NCI-H748 (cell line): ENCODE results near the gene ADAM11.
"Not testable (repeated sequence)": the region's sequence is repeated elsewhere in the genome, so short reads cannot be mapped to it uniquely, and the experiment has no call there.

Source experiments
- DNase-seq: peaks from one replicate; lab custom pipeline; 2025; ENCODE audit not compliant: unreplicated experiment; lab: John Stamatoyannopoulos, UW

Gene ADAM11

GRCh38 chr17:44794851-44795413, 36.1 kb downstream of the ADAM11 start:
- no peak for DNase-seq

GRCh38 chr17:44795421-44795820, 36.6 kb downstream of the ADAM11 start:
- no peak for DNase-seq

GRCh38 chr17:44795928-44796327, 37.1 kb downstream of the ADAM11 start:
- DNase-seq = no peak

- no peak for DNase-seq
These were observed 37.9 kb downstream of the ADAM11 start for GRCh38 chr17:44796731-44797130.

- DNase-seq = no peak
These were observed 39.0 kb downstream of the ADAM11 start for GRCh38 chr17:44797802-44798201.

- DNase-seq = no peak
These were observed 39.6 kb downstream of the ADAM11 start for GRCh38 chr17:44798356-44798755.

GRCh38 chr17:44801880-44802279, 43.1 kb downstream of the ADAM11 start:
- DNase-seq = no peak

- no peak for DNase-seq
These were observed 45.7 kb downstream of the ADAM11 start for GRCh38 chr17:44804302-44805089.

GRCh38 chr17:44807093-44807816, 48.5 kb downstream of the ADAM11 start:
- no peak for DNase-seq

GRCh38 chr17:44807817-44808155, 49.0 kb downstream of the ADAM11 start:
- no peak for DNase-seq

- no peak for DNase-seq
These were observed 49.4 kb downstream of the ADAM11 start for GRCh38 chr17:44808156-44808555.

- DNase-seq = not testable (repeated sequence)
These were observed 50.0 kb downstream of the ADAM11 start for GRCh38 chr17:44808656-44809388.

- no peak for DNase-seq
These were observed 53.5 kb downstream of the ADAM11 start for GRCh38 chr17:44812263-44812662.

GRCh38 chr17:44818508-44818907, 59.7 kb downstream of the ADAM11 start:
- not testable (repeated sequence) for DNase-seq

GRCh38 chr17:44820631-44821212, 61.9 kb downstream of the ADAM11 start:
- peak; percentile 95 for DNase-seq

GRCh38 chr17:44825236-44825635, 66.4 kb downstream of the ADAM11 start:
- DNase-seq = not testable (repeated sequence)

GRCh38 chr17:44826123-44826790, 67.5 kb downstream of the ADAM11 start:
- DNase-seq = no peak

- DNase-seq = no peak
These were observed 69.1 kb downstream of the ADAM11 start for GRCh38 chr17:44827863-44828262.

GRCh38 chr17:44828919-44829522, 70.2 kb downstream of the ADAM11 start:
- no peak for DNase-seq
